ENCODE results near the gene SMARCC2.

Gene SMARCC2

GRCh38 chr12:56150563-56150962, 38.7 kb downstream of the SMARCC2 start (continued):
- TF ChIP-seq ZNF214 (tag by site-specific recombination; IDR thresholded peaks at IDR 0.05; ENCODE audit: borderline replicate concordance) (peak; percentile 71; the same call in 1 of the 2 replicates), ZNF580 (tag by site-specific recombination; IDR thresholded peaks at IDR 0.05) (no peak), ZNF777 (tag by site-specific recombination; IDR thresholded peaks at IDR 0.05; ENCODE audit: borderline replicate concordance) (no peak), ZNF571 (tag by site-specific recombination; IDR thresholded peaks at IDR 0.05) (no peak), ZNF837 (tag by site-specific recombination; IDR thresholded peaks at IDR 0.05) (no peak), ZNF660 (tag by site-specific recombination; IDR thresholded peaks at IDR 0.05) (peak; percentile 96), ZNF473 (tag by site-specific recombination; IDR thresholded peaks at IDR 0.05) (no peak), ZNF394 (tag by site-specific recombination; IDR thresholded peaks at IDR 0.05; ENCODE audit: borderline replicate concordance) (no peak), ZSCAN30 (tag by site-specific recombination; IDR thresholded peaks at IDR 0.05) (peak; percentile 42; the same call in 1 of the 2 replicates), ZNF433 (tag by site-specific recombination; IDR thresholded peaks at IDR 0.05; ENCODE audit: low read depth) (no peak), ZNF169 (tag by site-specific recombination; IDR thresholded peaks at IDR 0.05) (no peak), ZNF423 (tag by site-specific recombination; IDR thresholded peaks at IDR 0.05) (no peak), ZNF747 (tag by site-specific recombination; IDR thresholded peaks at IDR 0.05) (no peak), ZNF510 (tag by site-specific recombination; IDR thresholded peaks at IDR 0.05; ENCODE audit: insufficient replicate concordance) (peak; percentile 82), ZNF791 (tag by site-specific recombination; IDR thresholded peaks at IDR 0.05) (no peak), ZSCAN5A (tag by site-specific recombination; IDR thresholded peaks at IDR 0.05) (no peak), SETDB1 (IDR thresholded peaks at IDR 0.05; ENCODE audit: insufficient read length, low read length) (no peak), ZNF521 (tag by site-specific recombination; IDR thresholded peaks at IDR 0.05) (no peak), ZNF555 (tag by site-specific recombination; conservative IDR thresholded peaks at IDR 0.05) (no peak), ZNF416 (tag by site-specific recombination; IDR thresholded peaks at IDR 0.05) (no peak), ZNF639 (tag by site-specific recombination; IDR thresholded peaks at IDR 0.05) (no peak), ZNF26 (tag by site-specific recombination; IDR thresholded peaks at IDR 0.05) (no peak), PRDM10 (tag by site-specific recombination; IDR thresholded peaks at IDR 0.05) (no peak), ZNF623 (tag by site-specific recombination; IDR thresholded peaks at IDR 0.05) (no peak), ZNF785 (tag by site-specific recombination; IDR thresholded peaks at IDR 0.05) (no peak), ZNF561 (tag by site-specific recombination; IDR thresholded peaks at IDR 0.05; ENCODE audit: borderline replicate concordance) (peak; percentile 84; the same call in 1 of the 2 replicates), ZFP69B (tag by site-specific recombination; IDR thresholded peaks at IDR 0.05) (no peak), ZBTB48 (tag by site-specific recombination; IDR thresholded peaks at IDR 0.05) (no peak), ZNF692 (tag by site-specific recombination; IDR thresholded peaks at IDR 0.05) (no peak), ZBTB44 (tag by site-specific recombination; IDR thresholded peaks at IDR 0.05) (peak; percentile 90), ZNF792 (tag by site-specific recombination; IDR thresholded peaks at IDR 0.05) (no peak)

All from HEK293 (cell line).